PC-9 (cell line): Measurements from ENCODE around the gene GZMB. TPM values are rescaled to one million over a fixed set of nuclear protein-coding genes. Genes with fewer than 3 reads are reported as not detected.

Source experiments
- Bru-seq: library from RNA; stranded (reverse); fragments of 400-500 nt; gene quantifications from one replicate; lab custom pipeline; 2021; lab: Mats Ljungman, UMichigan
- BruChase-seq, 2 experiments: library from RNA; stranded (reverse); fragments of 400-500 nt; gene quantifications; one replicate each; lab custom pipeline; 2021; lab: Mats Ljungman, UMichigan
- BruUV-seq: library from RNA; stranded (reverse); fragments of 400-500 nt; replicated peaks from 2 replicates; lab custom pipeline; 2021; lab: Mats Ljungman, UMichigan
- CTCF ChIA-PET: fragments of 300-600 bp; sonication (Branson Sonifier 250); formaldehyde crosslinking; loops from one replicate; lab custom pipeline; 2022; ENCODE audit warnings: antibody characterized with exemption; lab: Charles Lee
- POLR2A ChIA-PET: fragments of 300-600 bp; sonication (Branson Sonifier 250); formaldehyde crosslinking; loops from one replicate; lab custom pipeline; 2022; ENCODE audit warnings: antibody characterized with exemption; ENCODE audit not compliant: unreplicated experiment; lab: Charles Lee
- DNase-seq, 2 experiments: peaks; one replicate each; pipeline versions ENCODE4 v3.0.0 to v3.0.0-alpha.2; 2015 to 2022; ENCODE audit warnings: mixed read lengths in 1 of 2
- H2AFZ ChIP-seq: fragments of 200-600 bp; sonication (generic); 2 replicates; pipeline ENCODE4 v1.8.1; 2017; ENCODE audit warnings: antibody characterized with exemption
- H3F3A ChIP-seq: fragments of 200-600 bp; sonication (generic); 2 replicates; pipeline ENCODE4 v1.8.1; 2017; ENCODE audit warnings: antibody characterized with exemption, mild to moderate bottlenecking, low read depth; ENCODE audit not compliant: insufficient read depth
- H3K27ac ChIP-seq: fragments of 200-600 bp; sonication (generic); 2 replicates; pipeline ENCODE4 v1.6.1; 2016; ENCODE audit warnings: mixed run types
- H3K27me3 ChIP-seq: fragments of 200-600 bp; sonication (generic); 2 replicates; pipeline ENCODE4 v1.6.1; 2016; ENCODE audit warnings: low read depth, mixed run types; ENCODE audit not compliant: insufficient read depth
- H3K36me3 ChIP-seq: fragments of 200-600 bp; sonication (generic); 2 replicates; pipeline ENCODE4 v1.6.1; 2016; ENCODE audit warnings: low read depth, mixed run types
- H3K4me1 ChIP-seq: fragments of 200-600 bp; sonication (generic); replicated peaks from 2 replicates; pipeline ENCODE4 v1.6.1; 2016; ENCODE audit warnings: mixed run types; ENCODE audit not compliant: insufficient read depth
- H3K4me2 ChIP-seq: fragments of 200-600 bp; sonication (generic); 2 replicates; pipeline ENCODE4 v1.6.1; 2017; ENCODE audit warnings: mixed run types
- H3K4me3 ChIP-seq: fragments of 200-600 bp; sonication (generic); 2 replicates; pipeline ENCODE4 v1.6.1; 2016; ENCODE audit warnings: mixed run types
- H3K79me2 ChIP-seq: fragments of 200-600 bp; sonication (generic); 2 replicates; pipeline ENCODE4 v1.6.1; 2017; ENCODE audit warnings: low read depth, mixed run types
- H3K9me2 ChIP-seq: fragments of 200-600 bp; sonication (generic); 2 replicates; pipeline ENCODE4 v1.8.1; 2017; ENCODE audit warnings: mild to moderate bottlenecking; ENCODE audit not compliant: insufficient read depth
- H3K9me3 ChIP-seq: fragments of 200-600 bp; sonication (generic); 2 replicates; pipeline ENCODE4 v1.8.1; 2016; ENCODE audit warnings: low read depth; ENCODE audit not compliant: insufficient read depth
- H4K20me1 ChIP-seq: fragments of 200-600 bp; sonication (generic); 2 replicates; pipeline ENCODE4 v1.8.1; 2017; ENCODE audit not compliant: insufficient read depth
- EZH2 ChIP-seq: fragments of 200-600 bp; sonication (generic); IDR thresholded peaks from 2 replicates; pipeline ENCODE4 v1.8.0; 2017; ENCODE audit warnings: antibody characterized with exemption, low read depth
- intact Hi-C: fragments of 100-400 bp; cut with micrococcal nuclease; formaldehyde crosslinking; loops from one replicate; pipeline ENCODE4 v1.10.0; 2022; ENCODE audit not compliant: unreplicated experiment
- long read RNA-seq: library from polyadenylated mRNA; stranded (forward); transcript quantifications from one replicate; pipeline ENCODE4 v2.0.0, GENCODE V29; 2022
- total RNA-seq: library from RNA; stranded (reverse); gene quantifications from 2 replicates; pipeline ENCODE4 v1.2.3, GENCODE V29; 2021
- TF ChIP-seq, protein P1 (sequence below): fragments of 200-600 bp; sonication (generic); conservative IDR thresholded peaks from 2 replicates; pipeline ENCODE4 v1.6.1; 2017; ENCODE audit warnings: mixed run types, antibody characterized with exemption, mild to moderate bottlenecking, moderate library complexity

Gene GZMB, protein sequence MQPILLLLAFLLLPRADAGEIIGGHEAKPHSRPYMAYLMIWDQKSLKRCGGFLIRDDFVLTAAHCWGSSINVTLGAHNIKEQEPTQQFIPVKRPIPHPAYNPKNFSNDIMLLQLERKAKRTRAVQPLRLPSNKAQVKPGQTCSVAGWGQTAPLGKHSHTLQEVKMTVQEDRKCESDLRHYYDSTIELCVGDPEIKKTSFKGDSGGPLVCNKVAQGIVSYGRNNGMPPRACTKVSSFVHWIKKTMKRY
- not detected in 2 replicates for total RNA-seq
- not detected for Bru-seq, nascent RNA
- not detected for BruChase-seq, experiment 1, labeled RNA remaining after a 2-hour chase
- BruChase-seq, experiment 2, labeled RNA remaining after a 6-hour chase: not detected
- long read RNA-seq: 0 reads

DNA sequence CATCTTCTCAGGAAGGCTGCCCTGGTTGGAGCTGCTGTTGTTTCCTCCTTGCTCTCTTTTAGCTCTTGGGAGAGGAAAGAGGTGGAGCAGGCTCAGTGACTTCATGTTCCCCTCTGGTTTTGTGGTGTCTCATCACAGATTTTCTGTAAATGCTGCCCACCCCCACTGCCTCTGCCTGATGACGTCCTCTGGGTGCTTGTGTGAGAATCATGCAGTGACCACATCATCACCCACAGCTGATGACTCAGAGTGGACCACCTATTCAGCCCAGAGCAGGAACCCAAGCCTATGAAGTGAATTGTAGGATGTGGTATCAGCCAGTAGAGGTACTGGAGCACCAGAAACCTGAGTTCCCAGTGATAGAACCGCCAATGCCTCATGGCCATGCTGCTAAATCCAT is at the start of gene GZMB:
TSS of gene GZMB (minus strand) at position 33 of the 400 bp plus-strand sequence. CDS start at position 3, 30 bp downstream.
- H3K27me3 ChIP-seq: no peaks in the 10 kb centered on the region
- no peak for DNase-seq
- H3K9me3 ChIP-seq: no peaks in the 10 kb centered on the region
- no peaks in the 10 kb centered on the region for H4K20me1 ChIP-seq
- H2AFZ ChIP-seq: no peak within 1 kb of the TSS
- ChIA-PET CTCF (no interaction called here), POLR2A (no interaction called here)
- no peak within 1 kb of the TSS for H3K4me2 ChIP-seq
- H3K27ac ChIP-seq: no peak within 1 kb of the TSS
- TF ChIP-seq, protein P1, sequence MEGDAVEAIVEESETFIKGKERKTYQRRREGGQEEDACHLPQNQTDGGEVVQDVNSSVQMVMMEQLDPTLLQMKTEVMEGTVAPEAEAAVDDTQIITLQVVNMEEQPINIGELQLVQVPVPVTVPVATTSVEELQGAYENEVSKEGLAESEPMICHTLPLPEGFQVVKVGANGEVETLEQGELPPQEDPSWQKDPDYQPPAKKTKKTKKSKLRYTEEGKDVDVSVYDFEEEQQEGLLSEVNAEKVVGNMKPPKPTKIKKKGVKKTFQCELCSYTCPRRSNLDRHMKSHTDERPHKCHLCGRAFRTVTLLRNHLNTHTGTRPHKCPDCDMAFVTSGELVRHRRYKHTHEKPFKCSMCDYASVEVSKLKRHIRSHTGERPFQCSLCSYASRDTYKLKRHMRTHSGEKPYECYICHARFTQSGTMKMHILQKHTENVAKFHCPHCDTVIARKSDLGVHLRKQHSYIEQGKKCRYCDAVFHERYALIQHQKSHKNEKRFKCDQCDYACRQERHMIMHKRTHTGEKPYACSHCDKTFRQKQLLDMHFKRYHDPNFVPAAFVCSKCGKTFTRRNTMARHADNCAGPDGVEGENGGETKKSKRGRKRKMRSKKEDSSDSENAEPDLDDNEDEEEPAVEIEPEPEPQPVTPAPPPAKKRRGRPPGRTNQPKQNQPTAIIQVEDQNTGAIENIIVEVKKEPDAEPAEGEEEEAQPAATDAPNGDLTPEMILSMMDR: no peak
- no peak for TF ChIP-seq EZH2
- H3K9me2 ChIP-seq: no peaks in the 10 kb centered on the region
- intact Hi-C loops: no loop called here
- H3K4me3 ChIP-seq: no peak within 1 kb of the TSS
- no TSS peak for BruUV-seq
- H3K79me2 ChIP-seq: no peaks in the 10 kb centered on the region
- H3K36me3 ChIP-seq: no peaks in the 10 kb centered on the region
- no peaks in the 10 kb centered on the region for H3F3A ChIP-seq
- no peaks in the 10 kb centered on the region for H3K4me1 ChIP-seq

DNA sequence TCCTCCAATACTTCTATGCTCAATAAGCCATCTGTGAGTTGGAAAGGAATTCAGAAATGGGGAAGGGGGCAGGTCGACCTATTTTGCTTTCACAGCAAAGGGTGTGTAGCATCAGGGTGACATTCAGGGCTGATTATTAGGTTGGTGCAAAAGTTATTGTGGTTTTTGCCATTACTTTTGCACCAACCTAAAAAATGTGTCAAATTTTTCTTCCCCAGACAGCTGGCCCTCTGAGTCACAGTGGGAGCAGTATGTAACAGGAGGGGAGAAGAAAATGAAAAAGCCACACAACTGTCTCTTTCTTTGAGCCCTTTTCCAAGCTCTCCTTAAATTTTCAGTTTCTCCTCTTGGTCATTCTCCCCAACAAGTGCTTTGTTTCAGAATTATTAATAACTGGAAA is 47.1 kb upstream of the GZMB start:
- Histone ChIP-seq H3K36me3 (no peaks in the 10 kb centered on the region), H3K9me3 (no peaks in the 10 kb centered on the region), H3K4me3 (no peak overlapping the region), H3K27me3 (no peaks in the 10 kb centered on the region; the same call in 1 of the 2 replicates), H3K79me2 (no peaks in the 10 kb centered on the region), H4K20me1 (no peaks in the 10 kb centered on the region), H3K27ac (no peak overlapping the region), H2AFZ (no peak overlapping the region), H3F3A (no peaks in the 10 kb centered on the region), H3K4me1 (no peaks in the 10 kb centered on the region), H3K9me2 (no peaks in the 10 kb centered on the region), H3K4me2 (no peak overlapping the region)
- no peak for TF ChIP-seq EZH2
- TF ChIP-seq, protein P1: no peak
- no peak for DNase-seq
- CTCF ChIA-PET: no interaction called here
- POLR2A ChIA-PET: interaction anchor here (0.6 kb wide), 1 partner anchor 720 kb away, joined by 3 read pairs; no protein-coding TSS in a partner anchor
- intact Hi-C loops: no loop called here
- BruUV-seq: no TSS peak

DNA sequence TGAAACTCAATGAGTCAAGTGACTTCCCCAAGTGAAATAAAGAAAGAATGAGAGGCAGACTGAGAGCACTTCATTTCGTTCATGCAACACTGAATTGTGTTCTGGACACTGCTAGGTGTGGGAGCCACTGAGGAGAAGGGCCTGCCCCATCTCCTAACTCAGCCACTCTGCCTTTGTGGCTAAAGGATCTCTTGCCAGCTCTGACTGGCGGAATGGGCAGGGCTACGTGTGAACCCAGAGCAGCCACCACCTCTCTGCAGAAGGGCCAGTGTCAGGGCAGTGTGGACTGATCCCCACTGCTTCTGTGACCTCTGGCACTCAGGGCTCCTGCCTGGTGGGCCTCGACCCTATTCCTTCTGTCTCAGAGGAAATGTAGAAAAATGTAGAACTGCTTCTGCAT is 46.5 kb upstream of the GZMB start:
- BruUV-seq: no TSS peak
- Histone ChIP-seq H3K36me3 (no peaks in the 10 kb centered on the region), H3K4me2 (no peak overlapping the region), H3K9me2 (no peaks in the 10 kb centered on the region), H4K20me1 (no peaks in the 10 kb centered on the region), H3K4me1 (no peaks in the 10 kb centered on the region), H3K27ac (no peak overlapping the region), H3K9me3 (no peaks in the 10 kb centered on the region), H3K4me3 (no peak overlapping the region), H2AFZ (no peak overlapping the region), H3K27me3 (no peaks in the 10 kb centered on the region; the same call in 1 of the 2 replicates), H3F3A (no peaks in the 10 kb centered on the region), H3K79me2 (no peaks in the 10 kb centered on the region)
- TF ChIP-seq, protein P1: no peak
- TF ChIP-seq EZH2: no peak
- CTCF ChIA-PET: no interaction called here
- DNase-seq: no peak
- intact Hi-C loops: no loop called here
- POLR2A ChIA-PET: interaction anchor here (0.6 kb wide), 1 partner anchor 720 kb away, joined by 3 read pairs; no protein-coding TSS in a partner anchor
